H1 (cell line): Measurements from ENCODE around the gene RAD23A. TPM values are rescaled to one million over a fixed set of nuclear protein-coding genes. Genes with fewer than 3 reads are reported as not detected.

Experiments used
- CHD1 ChIP-seq: IDR thresholded peaks from 2 replicates; pipeline ENCODE4 v1.6.1; 2012; ENCODE audit warnings: low read depth, low read length, improper control_type of control experiment
- NRF1 ChIP-seq: IDR thresholded peaks from 2 replicates; pipeline ENCODE4 v1.6.1; 2011; ENCODE audit warnings: mild to moderate bottlenecking, low read depth, low read length, improper control_type of control experiment
- RFX5 ChIP-seq: IDR thresholded peaks from 2 replicates; pipeline ENCODE4 v1.6.1; 2011; ENCODE audit warnings: low read depth, low read length, improper control_type of control experiment, borderline replicate concordance
- TCF12 ChIP-seq: IDR thresholded peaks from 2 replicates; pipeline ENCODE4 v1.6.1; 2011; ENCODE audit warnings: low read depth, mild to moderate bottlenecking, low read length
- ZNF274 ChIP-seq: IDR thresholded peaks from 2 replicates; pipeline ENCODE4 v1.7.0; 2012; ENCODE audit warnings: low read length, borderline replicate concordance; ENCODE audit errors: extremely low read depth
- polyA plus RNA-seq, 7 experiments: library from polyadenylated mRNA; depleted of rRNA in 3 of 7; stranded (reverse) in 5 of 7; unstranded in 2 of 7; fragments of >200 nt in 5 of 7; fragments of 200-250 nt in 2 of 7; gene quantifications; 1 replicate in 5 of 7; 2 replicates in 1 of 7; 4 replicates in 1 of 7; pipeline versions ENCODE4 v1.2.1 to v1.2.3, GENCODE V29; 2011 to 2013; ENCODE audit warnings: missing spikeins in 2 of 7, mixed read lengths in 2 of 7
- total RNA-seq: library from RNA; stranded (reverse); fragmentation: NEBNext Ultra II Directional; extraction: Animal tissue kit (Norgen Biotek cat#: 25700); gene quantifications from 2 replicates; pipeline ENCODE4 v1.2.1, GENCODE V29; 2021

RAD23A gene
- total and polyA plus RNA-seq, 2 of the 8 experiments (the other 6 are each of a cell fraction or from before 2014, with no cell fraction given), result 40.0 to 76.1 TPM

GRCh38 chr19:12899891-12900518 is 45.7 kb upstream of the RAD23A start (continued):
- no peak for TF ChIP-seq RFX5
- TF ChIP-seq CHD1, result no peak
- no peak for TF ChIP-seq TCF12
- TF ChIP-seq NRF1, result no peak
- no peak for TF ChIP-seq ZNF274
